NCI-H1105 treated with DMSO at 0.1 percent for 48 hours (cell line): ENCODE results near the gene GJB4.
A peak's percentile ranks its signal among the peaks of the same experiment; 100 is the strongest.

Experiments used
- DNase-seq: peaks from one replicate; lab custom pipeline; 2025; lab: John Stamatoyannopoulos, UW

The GJB4 gene

DNA sequence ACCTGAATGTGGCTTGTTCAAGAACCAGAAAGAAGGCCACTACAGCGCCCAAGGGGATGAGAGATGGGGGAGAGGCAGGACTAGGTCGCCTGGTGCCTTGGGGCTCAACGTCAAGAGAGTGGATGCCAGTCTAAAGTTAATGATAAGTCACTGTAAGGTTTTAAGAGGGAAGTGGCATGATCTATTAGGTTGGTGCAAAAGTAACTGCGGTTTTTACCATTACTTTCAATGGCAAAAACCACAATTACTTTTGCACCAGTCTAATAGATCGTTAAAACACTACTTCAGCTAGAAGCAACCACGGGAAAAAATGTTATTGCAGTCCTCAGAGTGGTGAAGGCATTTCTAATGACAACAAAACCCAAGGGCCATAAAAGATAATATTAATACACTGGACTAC lies 18.8 kb downstream of the GJB4 start:
- no peak for DNase-seq

DNA sequence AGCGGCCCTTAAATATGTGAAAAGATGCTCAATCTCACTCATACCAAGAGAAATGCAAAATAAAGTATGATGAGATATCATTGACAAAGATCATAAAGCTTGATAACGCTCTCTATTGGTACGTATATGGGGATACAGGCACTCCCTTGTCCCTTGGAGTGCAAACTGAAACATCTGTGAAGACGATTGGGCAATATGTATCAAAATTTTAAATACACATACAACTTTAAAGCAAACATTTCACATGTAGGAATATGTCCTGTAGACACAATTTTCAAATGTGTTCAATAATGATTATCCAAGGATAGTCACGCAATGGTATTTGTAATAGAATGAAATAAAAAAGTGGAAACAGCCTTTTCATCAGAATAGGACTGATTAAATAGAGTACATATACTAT lies 19.5 kb downstream of the GJB4 start:
- DNase-seq = no peak

GRCh38 chr1:34779526-34779925 lies 20.0 kb downstream of the GJB4 start:
- DNase-seq = no peak

DNA sequence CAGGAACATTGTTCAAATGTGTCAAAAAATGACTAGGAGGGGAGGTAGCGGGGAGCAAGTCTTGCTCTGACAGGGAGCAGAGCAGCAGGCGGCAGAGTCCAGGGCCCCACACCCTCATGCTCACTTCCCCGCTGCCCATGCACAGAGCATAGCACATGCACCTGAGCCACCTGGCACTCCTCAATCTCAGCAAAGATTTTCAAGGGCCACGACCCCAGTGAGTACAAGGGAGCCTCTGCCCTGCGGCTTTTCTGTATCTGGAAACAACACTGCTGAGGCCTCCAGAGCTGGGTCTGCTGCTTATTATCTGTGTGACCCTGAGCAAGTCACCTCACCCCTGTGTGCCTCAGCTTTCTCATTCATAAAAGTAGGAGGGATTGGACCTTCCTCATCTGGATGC lies 20.4 kb downstream of the GJB4 start:
- no peak for DNase-seq

DNA sequence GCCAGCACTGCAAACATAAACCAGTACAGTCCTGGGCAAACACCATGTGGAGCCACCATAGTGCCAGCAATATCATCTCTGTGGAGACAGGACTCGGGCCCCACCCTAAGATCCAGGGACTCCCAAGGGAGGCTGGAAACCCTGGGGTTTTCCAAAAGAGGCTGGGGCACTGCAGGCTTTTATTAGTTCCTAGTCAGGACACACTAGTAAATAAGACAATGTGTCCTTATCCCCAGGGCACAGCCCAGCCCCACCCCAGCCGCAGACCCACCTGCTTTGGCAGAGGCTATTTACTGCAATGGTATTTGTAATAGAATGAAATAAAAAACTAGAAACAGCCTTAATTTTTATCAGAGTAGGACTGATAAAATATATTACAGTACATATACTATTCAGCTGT lies 21.0 kb downstream of the GJB4 start:
- no peak for DNase-seq

DNA sequence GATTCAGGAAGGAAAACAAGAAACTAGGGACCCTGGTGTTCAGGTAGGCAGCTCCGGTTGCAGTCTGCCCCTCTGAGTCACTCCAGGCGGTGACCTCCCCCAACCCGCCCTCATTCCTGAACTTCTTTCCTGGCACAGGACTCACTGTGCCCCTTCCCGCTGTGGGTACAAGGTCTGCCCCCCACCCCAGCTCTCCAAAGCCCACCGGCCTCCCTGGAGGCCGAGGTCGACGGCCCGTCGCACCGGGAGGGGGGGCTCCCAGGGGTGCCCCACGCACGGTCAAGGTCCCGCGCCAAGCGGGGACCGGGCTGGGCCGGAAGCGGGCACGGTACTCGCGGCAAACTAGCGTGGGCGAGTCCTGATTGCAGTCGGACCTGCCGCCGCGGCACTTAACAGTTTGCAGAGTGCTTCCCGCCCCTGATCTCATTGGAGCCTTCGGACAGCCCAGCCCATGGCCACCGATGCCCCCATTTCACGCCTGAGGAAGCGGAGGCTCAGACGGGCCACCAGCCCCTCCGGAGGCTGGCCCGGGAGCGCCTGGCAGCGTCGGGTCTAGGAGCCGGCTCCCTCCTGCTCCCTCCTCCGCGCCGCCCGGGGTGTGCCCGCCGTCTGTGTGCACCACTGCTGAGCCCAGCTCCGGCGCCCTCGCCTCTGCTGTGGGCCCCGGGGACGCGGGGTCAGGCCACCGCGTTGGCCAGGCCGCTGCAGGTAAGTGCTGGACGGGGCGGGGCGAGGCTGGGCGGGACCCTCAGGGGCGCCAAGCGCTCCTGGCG lies 21.7 kb downstream of the GJB4 start, which contains the start of gene GJB3:
Gene GJB3, plus strand, starts transcription at position 144 of the 773 bp plus-strand sequence. CDS start 3,549 bp downstream, outside the sequence.
- DNase-seq = no peak

- no peak for DNase-seq
Measured at GRCh38 chr1:34781844-34782391, 22.4 kb downstream of the GJB4 start.

- DNase-seq = no peak
Measured at GRCh38 chr1:34784751-34785221, 25.2 kb downstream of the GJB4 start.

DNA sequence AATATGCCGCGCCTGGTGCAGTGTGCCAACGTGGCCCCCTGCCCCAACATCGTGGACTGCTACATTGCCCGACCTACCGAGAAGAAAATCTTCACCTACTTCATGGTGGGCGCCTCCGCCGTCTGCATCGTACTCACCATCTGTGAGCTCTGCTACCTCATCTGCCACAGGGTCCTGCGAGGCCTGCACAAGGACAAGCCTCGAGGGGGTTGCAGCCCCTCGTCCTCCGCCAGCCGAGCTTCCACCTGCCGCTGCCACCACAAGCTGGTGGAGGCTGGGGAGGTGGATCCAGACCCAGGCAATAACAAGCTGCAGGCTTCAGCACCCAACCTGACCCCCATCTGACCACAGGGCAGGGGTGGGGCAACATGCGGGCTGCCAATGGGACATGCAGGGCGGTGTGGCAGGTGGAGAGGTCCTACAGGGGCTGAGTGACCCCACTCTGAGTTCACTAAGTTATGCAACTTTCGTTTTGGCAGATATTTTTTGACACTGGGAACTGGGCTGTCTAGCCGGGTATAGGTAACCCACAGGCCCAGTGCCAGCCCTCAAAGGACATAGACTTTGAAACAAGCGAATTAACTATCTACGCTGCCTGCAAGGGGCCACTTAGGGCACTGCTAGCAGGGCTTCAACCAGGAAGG lies 25.8 kb downstream of the GJB4 start:
- no peak for DNase-seq

DNA sequence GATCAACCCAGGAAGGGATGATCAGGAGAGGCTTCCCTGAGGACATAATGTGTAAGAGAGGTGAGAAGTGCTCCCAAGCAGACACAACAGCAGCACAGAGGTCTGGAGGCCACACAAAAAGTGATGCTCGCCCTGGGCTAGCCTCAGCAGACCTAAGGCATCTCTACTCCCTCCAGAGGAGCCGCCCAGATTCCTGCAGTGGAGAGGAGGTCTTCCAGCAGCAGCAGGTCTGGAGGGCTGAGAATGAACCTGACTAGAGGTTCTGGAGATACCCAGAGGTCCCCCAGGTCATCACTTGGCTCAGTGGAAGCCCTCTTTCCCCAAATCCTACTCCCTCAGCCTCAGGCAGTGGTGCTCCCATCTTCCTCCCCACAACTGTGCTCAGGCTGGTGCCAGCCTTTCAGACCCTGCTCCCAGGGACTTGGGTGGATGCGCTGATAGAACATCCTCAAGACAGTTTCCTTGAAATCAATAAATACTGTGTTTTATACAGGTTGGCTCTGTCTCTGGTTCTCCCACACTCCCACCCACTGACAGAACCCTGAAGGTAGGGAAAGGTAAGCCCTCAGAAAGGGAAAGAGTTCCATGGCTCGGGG lies 26.4 kb downstream of the GJB4 start:
- no peak for DNase-seq

DNA sequence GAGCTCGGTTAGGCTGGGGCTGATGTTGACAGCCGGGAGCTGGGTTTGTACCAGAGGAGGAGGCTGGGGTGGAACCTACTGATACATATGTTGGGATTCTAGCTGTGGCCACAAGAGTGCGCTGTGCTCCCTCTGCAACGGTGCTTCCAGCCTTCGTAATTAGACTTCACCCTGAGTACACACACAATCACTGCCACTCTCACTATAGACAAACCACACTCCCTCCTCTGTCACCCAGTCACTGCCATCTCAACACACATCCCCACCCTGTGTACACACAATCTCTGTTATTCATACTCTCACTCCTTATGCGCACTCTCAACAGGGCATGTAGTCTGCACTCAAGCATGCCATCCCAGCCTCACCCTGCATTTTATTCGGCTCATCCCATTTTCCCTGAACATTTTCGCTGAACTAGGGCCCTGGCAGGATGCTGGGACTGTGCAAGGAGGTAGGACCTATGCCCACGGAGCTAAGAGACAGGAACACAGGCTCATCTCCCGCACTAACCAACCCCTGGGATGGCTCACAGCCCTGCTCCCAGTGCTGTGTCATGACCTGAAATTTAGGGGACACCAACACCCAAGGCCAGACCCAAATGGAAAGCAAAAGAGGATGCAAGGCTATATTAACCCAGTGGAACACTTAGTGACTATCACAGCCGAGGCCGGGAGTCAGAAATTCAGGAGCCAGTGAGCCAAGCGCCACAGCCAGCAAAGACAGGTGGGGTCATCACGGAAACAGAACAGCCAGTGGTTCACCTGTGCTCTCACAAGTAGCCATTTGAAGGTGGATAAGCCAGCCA lies 27.2 kb downstream of the GJB4 start:
- peak; percentile 75 for DNase-seq

- DNase-seq = no peak
Measured at GRCh38 chr1:34787461-34788420, 28.2 kb downstream of the GJB4 start.

DNA sequence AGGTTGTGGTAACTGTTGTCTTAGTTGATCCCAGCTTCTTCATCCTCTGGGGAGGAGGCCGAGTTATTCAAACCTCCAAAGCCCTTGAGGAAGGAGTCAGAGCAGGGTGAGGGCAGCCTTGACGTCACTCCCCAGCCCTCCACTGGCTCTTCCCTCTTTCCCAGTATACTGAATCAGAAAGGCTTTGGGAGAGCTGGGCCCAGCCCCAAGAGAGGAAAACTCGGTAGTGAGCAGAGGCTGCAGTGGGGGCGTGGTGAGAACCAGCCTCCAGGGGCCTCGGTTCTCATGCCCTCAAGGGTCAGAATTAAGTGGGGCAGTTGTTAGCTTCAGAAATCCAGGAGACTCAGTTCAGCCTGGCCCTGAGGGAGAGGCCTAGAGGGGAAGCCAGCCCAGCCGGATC lies 31.4 kb downstream of the GJB4 start:
- DNase-seq = no peak

DNA sequence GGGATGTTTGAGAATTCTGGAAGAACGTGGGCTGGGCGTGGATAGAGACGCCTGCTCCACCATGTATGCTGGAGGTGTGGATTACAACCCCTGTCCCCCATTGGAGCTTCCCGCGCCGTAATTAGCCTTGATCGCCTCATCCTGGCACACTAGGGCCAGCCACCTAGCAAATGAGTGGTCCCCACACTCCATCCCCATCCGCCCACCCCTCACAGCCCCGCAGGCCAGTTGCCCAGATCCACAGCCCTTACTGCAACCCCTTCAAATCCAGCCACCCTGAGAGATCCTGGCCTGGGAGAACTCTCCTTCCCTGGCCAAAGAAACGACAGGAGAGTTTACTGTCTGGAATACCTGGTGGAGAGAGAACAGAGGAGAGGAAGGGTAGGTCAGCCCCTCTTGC lies 32.9 kb downstream of the GJB4 start:
- DNase-seq = no peak

- peak; percentile 21 for DNase-seq
Measured at GRCh38 chr1:34792868-34793727, 33.6 kb downstream of the GJB4 start, which contains the start of gene GJA4. Gene GJA4, plus strand, starts transcription at chr1:34792999. Its CDS starts 1,215 bp downstream, at chr1:34794214.

GRCh38 chr1:34794001-34794789 lies 34.7 kb downstream of the GJB4 start:
- DNase-seq = no peak

GRCh38 chr1:34794790-34795180 lies 35.2 kb downstream of the GJB4 start:
- no peak for DNase-seq

DNA sequence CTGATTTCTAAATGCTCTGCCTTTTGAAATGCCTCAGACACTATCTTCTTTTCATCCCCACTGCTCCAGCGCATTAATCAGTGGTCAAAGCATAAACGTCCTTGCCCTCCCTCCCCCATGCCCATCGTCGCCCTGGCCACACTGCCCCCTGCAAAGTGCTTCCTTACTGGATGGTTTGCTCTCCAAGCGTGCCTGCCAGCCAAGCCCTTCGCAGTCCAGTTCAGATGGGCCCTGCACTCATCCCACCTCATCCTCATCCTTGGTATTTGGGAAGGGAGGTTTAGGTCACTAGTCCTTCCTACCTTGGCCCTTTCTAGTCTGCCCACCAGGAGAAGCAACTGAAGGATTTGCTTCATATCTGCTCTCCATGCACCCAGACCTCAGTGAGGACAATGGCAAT lies 36.4 kb downstream of the GJB4 start:
- no peak for DNase-seq

GRCh38 chr1:34796990-34797389 lies 37.5 kb downstream of the GJB4 start:
- DNase-seq = no peak
